ENCODE results near the gene CEP162.
A peak's percentile ranks its signal among the peaks of the same experiment; 100 is the strongest.
"Not testable (repeated sequence)": the region's sequence is repeated elsewhere in the genome, so short reads cannot be mapped to it uniquely, and the experiment has no call there.

Gene CEP162

GRCh38 chr6:84242265-84242664, 14.8 kb upstream of the CEP162 start:
- in situ Hi-C loops (cut with HindIII; ENCODE audit: low sequenced_read_pairs), result no loop called here
- no peak for DNase-seq (ENCODE audit: low read depth, low spot score)
- TF ChIP-seq, protein P1, sequence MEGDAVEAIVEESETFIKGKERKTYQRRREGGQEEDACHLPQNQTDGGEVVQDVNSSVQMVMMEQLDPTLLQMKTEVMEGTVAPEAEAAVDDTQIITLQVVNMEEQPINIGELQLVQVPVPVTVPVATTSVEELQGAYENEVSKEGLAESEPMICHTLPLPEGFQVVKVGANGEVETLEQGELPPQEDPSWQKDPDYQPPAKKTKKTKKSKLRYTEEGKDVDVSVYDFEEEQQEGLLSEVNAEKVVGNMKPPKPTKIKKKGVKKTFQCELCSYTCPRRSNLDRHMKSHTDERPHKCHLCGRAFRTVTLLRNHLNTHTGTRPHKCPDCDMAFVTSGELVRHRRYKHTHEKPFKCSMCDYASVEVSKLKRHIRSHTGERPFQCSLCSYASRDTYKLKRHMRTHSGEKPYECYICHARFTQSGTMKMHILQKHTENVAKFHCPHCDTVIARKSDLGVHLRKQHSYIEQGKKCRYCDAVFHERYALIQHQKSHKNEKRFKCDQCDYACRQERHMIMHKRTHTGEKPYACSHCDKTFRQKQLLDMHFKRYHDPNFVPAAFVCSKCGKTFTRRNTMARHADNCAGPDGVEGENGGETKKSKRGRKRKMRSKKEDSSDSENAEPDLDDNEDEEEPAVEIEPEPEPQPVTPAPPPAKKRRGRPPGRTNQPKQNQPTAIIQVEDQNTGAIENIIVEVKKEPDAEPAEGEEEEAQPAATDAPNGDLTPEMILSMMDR (IDR thresholded peaks at IDR 0.05; ENCODE audit: low read depth, low read length), result no peak
- no peak overlapping the region for H3K4me3 ChIP-seq (ENCODE audit: low read depth, low read length)

- in situ Hi-C loops (cut with HindIII; ENCODE audit: low sequenced_read_pairs), result no loop called here
- TF ChIP-seq, protein P1 (IDR thresholded peaks at IDR 0.05; ENCODE audit: low read depth, low read length), result no peak
- DNase-seq (ENCODE audit: low read depth, low spot score), result no peak
- H3K4me3 ChIP-seq (ENCODE audit: low read depth, low read length), result peak overlapping the region; percentile 81
Measured at GRCh38 chr6:84228198-84228543, 728 bp upstream of the CEP162 start.

DNA sequence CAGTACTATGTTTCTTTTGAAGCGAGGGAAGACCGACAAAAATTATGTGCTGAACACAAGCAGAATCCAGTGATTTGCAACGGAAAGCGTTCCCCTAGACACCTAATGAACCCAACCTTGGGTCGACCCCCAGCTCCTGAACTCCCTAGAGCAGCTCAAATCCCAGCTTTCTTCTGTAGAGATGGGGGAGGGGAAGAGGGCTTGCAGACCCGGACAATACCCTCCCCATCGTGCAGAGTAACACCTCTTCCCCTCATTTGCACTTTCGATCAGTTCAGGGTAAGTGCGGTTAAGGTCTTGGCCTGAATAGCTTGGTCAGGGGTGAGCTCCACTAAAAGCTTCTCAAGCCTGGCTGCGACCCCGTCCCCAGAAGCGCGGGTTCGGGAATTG, 404 bp downstream of the CEP162 start:
- TF ChIP-seq, protein P1 (IDR thresholded peaks at IDR 0.05; ENCODE audit: low read depth, low read length), result no peak
- in situ Hi-C loops (cut with HindIII; ENCODE audit: low sequenced_read_pairs), result no loop called here

DNA sequence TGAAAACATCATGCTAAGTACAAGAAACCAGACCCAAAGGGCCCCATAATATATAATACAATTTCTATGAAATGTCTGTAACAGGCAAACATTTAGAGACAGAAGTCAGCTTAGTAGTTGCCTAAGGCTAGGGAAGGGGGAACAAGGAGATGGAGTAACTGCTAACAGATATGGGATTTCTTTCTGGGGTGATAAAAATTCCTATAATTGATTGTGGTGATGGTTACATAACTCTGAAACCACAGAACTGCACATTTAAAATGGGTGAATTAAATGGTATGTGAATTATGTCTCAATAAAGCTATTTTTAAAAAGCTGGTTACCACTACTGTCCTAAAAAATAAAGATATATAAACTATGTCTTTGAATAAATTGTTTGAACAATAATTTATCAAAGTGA, 3.2 kb downstream of the CEP162 start:
- no peak for DNase-seq (ENCODE audit: low read depth, low spot score)
- H3K4me3 ChIP-seq (ENCODE audit: low read depth, low read length), result no peak overlapping the region
- TF ChIP-seq, protein P1 (IDR thresholded peaks at IDR 0.05; ENCODE audit: low read depth, low read length), result no peak
- in situ Hi-C loops (cut with HindIII; ENCODE audit: low sequenced_read_pairs), result no loop called here

More for the DNA sequence above, 404 bp downstream of the CEP162 start:
- no peak for DNase-seq (ENCODE audit: low read depth, low spot score)
- H3K4me3 ChIP-seq (ENCODE audit: low read depth, low read length), result peak overlapping the region; percentile 81

- H3K4me3 ChIP-seq (ENCODE audit: low read depth, low read length); DNase-seq (ENCODE audit: low read depth, low spot score); in situ Hi-C loops (cut with HindIII; ENCODE audit: low sequenced_read_pairs): not testable (repeated sequence)
Measured at GRCh38 chr6:84223608-84224007, 3.8 kb downstream of the CEP162 start.

DNA sequence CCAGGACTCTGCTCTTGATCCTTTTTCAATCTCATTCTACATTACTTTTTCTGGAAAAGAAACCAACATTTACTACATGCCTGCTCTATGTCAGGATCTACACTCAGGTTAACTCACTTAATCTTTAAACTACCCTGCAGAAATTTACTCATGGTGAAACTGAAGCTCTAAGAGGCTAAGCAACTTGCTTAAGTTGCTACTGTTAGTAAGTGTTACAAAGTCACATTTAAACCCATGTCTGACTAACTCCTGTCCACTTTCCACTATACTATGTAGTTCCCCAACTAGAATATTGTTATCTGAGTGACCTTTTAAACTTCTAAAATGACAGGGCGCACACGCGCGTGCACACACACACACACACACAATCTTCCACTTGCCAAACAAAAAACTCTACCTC, 5.0 kb downstream of the CEP162 start:
- TF ChIP-seq, protein P1 (IDR thresholded peaks at IDR 0.05; ENCODE audit: low read depth, low read length), result no peak
- no peak for DNase-seq (ENCODE audit: low read depth, low spot score)
- no peak overlapping the region for H3K4me3 ChIP-seq (ENCODE audit: low read depth, low read length)
- in situ Hi-C loops (cut with HindIII; ENCODE audit: low sequenced_read_pairs), result no loop called here

- DNase-seq (ENCODE audit: low read depth, low spot score), result peak; percentile 60
- TF ChIP-seq, protein P1 (IDR thresholded peaks at IDR 0.05; ENCODE audit: low read depth, low read length), result peak; percentile 40
Measured at GRCh38 chr6:84220809-84221409, 6.5 kb downstream of the CEP162 start.

More at GRCh38 chr6:84220809-84221409, 6.5 kb downstream of the CEP162 start:
- no peak overlapping the region for H3K4me3 ChIP-seq (ENCODE audit: low read depth, low read length)
- in situ Hi-C loops (cut with HindIII; ENCODE audit: low sequenced_read_pairs), result no loop called here

Data from astrocyte of the spinal cord (primary cell).